ENCODE data around the gene NHLRC4. TPM values are rescaled to one million over a fixed set of nuclear protein-coding genes. Genes with fewer than 3 reads are reported as not detected.

NHLRC4 gene
- total RNA-seq, 1 donor from 2014 or later, result 0.74 TPM

GRCh38 chr16:554640-555365 lies 12.0 kb upstream of the NHLRC4 start:
- no peak for TF ChIP-seq POLR2A (IDR thresholded peaks at IDR 0.05)
- no peak for TF ChIP-seq POLR2AphosphoS5 (IDR thresholded peaks at IDR 0.05; ENCODE audit: insufficient read depth in 1 of 2, low read depth in 1 of 2)
- TF ChIP-seq CTCF (IDR thresholded peaks at IDR 0.05), result no peak
- Histone ChIP-seq H3K9me3 (no peaks in the 10 kb centered on the region), H3K4me3 (peak overlapping the region; percentile 6 to 26)

GRCh38 chr16:555528-556473 lies 11.0 kb upstream of the NHLRC4 start:
- DNase-seq (ENCODE audit: extremely low spot score in 2 of 2), result no peak
- Histone ChIP-seq H3K27me3 (no peaks in the 10 kb centered on the region), H3K4me3 (no peak overlapping the region), H3K27ac (no peak overlapping the region), H3K9me3 (no peaks in the 10 kb centered on the region), H3K4me1 (peaks cover 20% of the 10 kb centered on the region), H3K36me3 (peaks cover 0 to 24% of the 10 kb centered on the region in 2 donors)
- TF ChIP-seq POLR2A (IDR thresholded peaks at IDR 0.05), result no peak
- TF ChIP-seq CTCF (IDR thresholded peaks at IDR 0.05), result no peak
- intact Hi-C loops (cut with DNase I), result no loop called here

More at GRCh38 chr16:554640-555365, 12.0 kb upstream of the NHLRC4 start:
- peaks cover 0 to 29% of the 10 kb centered on the region in 2 donors for H3K36me3 ChIP-seq
- intact Hi-C loops (cut with DNase I), result no loop called here
- peaks cover 19% of the 10 kb centered on the region for H3K4me1 ChIP-seq
- no peaks in the 10 kb centered on the region for H3K27me3 ChIP-seq
- H3K27ac ChIP-seq, result peak overlapping the region; percentile 10
- DNase-seq (ENCODE audit: extremely low spot score in 2 of 2), result no peak

- peaks cover 0 to 21% of the 10 kb centered on the region in 2 donors for H3K36me3 ChIP-seq
- no peaks in the 10 kb centered on the region for H3K27me3 ChIP-seq
- DNase-seq (ENCODE audit: extremely low spot score in 2 of 2), result no peak
- H3K4me1 ChIP-seq, result peaks cover 20% of the 10 kb centered on the region
- H3K4me3 ChIP-seq, result no peak overlapping the region
- intact Hi-C loops (cut with DNase I), result no loop called here
- TF ChIP-seq CTCF (IDR thresholded peaks at IDR 0.05) (no peak), POLR2A (IDR thresholded peaks at IDR 0.05) (no peak), POLR2AphosphoS5 (IDR thresholded peaks at IDR 0.05; ENCODE audit: insufficient read depth in 1 of 2, low read depth in 1 of 2) (no peak)
- no peak overlapping the region for H3K27ac ChIP-seq
- no peaks in the 10 kb centered on the region for H3K9me3 ChIP-seq
Measured at GRCh38 chr16:556474-557173, 10.2 kb upstream of the NHLRC4 start.

GRCh38 chr16:557463-558297 lies 9.1 kb upstream of the NHLRC4 start:
- H3K9me3 ChIP-seq, result no peaks in the 10 kb centered on the region

More at GRCh38 chr16:557463-558297, 9.1 kb upstream of the NHLRC4 start:
- no peak for DNase-seq (ENCODE audit: extremely low spot score in 2 of 2)
- TF ChIP-seq POLR2AphosphoS5 (IDR thresholded peaks at IDR 0.05; ENCODE audit: insufficient read depth in 1 of 2, low read depth in 1 of 2) (no peak), POLR2A (IDR thresholded peaks at IDR 0.05) (no peak), CTCF (IDR thresholded peaks at IDR 0.05) (no peak)
- H3K27ac ChIP-seq, result no peak overlapping the region
- peaks cover 20% of the 10 kb centered on the region for H3K4me1 ChIP-seq
- H3K4me3 ChIP-seq, result no peak overlapping the region
- peaks cover 0 to 11% of the 10 kb centered on the region in 2 donors for H3K36me3 ChIP-seq
- intact Hi-C loops (cut with DNase I), result loop anchor here (2.0 kb wide), 1 partner anchor 515 kb away; the partner anchor contains the start of gene SSTR5
- no peaks in the 10 kb centered on the region for H3K27me3 ChIP-seq

All from vagina (tissue), 2 donors.